HG03439 (cell line): Measurements from ENCODE around the gene FOXP2.

Experiments
- ATAC-seq: cut with Tn5 transposase; IDR thresholded peaks from one replicate; pipeline ENCODE4 v1.9.1; 2021; ENCODE audit warnings: mild to moderate bottlenecking, moderate library complexity; ENCODE audit not compliant: unreplicated experiment

The FOXP2 gene

GRCh38 chr7:114649689-114650088 lies 235.1 kb downstream of the FOXP2 start:
- no peak for ATAC-seq

DNA sequence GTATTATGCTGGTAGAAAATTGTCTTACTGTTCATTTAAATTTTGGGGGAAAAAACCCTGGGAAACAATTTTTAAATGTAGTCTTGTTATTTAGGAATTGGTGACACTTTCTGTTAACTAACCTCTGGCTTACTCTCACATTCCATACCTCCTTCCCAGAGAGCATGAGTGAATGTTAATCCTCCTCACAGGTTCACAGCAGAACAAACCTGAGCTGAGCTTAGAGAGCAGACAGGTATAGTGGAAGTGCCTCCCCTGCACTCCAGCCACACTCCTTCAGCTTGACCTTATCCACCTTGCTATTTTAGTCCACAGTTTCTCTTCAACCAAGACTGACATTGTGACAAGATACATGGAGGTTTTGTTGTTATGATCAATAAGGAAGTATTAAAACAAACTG lies 235.9 kb downstream of the FOXP2 start:
- no peak for ATAC-seq

- ATAC-seq: no peak
Measured at GRCh38 chr7:114652041-114652440, 237.4 kb downstream of the FOXP2 start.

DNA sequence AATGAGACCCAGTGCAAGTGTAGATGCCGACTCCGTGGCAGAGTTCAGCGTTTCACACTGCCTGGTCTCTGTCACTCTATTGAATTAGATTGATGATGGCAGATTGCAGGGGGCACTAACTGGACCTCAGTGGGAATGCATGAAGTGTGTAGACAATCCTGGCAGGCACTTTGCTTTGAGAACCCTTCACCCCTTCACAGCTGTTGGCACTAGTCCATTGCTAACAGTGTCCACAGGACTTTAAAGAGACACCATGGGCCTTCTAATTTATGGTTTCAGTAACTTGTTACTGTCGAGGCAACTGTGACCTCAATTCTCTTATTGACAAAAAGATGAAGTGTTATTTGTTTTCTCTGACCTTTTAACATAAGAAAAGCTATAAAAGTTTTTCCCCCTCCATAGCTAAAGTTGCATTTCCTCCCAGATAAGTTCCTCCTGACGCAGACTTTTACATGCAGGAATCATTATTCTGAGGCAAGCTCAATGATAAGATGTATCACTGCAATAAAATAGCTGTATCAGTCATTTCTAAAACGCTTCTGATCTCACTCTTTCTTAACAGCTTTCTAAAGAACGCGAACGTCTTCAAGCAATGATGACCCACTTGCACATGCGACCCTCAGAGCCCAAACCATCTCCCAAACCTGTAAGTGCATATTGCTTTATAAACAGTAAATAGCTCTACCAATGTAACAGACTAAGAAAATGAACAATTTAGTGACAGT lies 238.9 kb downstream of the FOXP2 start:
- no peak for ATAC-seq

DNA sequence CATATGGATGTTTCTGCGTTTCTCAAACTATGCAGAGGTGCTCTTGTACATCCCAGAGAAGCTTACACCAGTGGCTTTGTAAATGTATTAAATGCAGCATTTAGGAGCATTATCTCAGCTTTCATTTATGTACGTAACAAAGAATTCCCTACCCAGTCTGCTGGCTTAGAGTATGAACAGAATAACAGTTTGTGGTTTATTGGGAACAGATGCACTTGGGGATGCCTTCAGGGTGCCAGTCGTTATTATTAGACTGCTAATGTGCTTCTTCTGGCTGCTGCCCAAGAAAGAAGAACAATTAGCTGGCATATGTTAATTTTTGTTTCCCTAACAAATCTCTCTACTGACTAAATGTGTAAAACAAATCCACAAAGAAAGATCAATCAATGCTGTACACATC lies 241.9 kb downstream of the FOXP2 start:
- no peak for ATAC-seq

DNA sequence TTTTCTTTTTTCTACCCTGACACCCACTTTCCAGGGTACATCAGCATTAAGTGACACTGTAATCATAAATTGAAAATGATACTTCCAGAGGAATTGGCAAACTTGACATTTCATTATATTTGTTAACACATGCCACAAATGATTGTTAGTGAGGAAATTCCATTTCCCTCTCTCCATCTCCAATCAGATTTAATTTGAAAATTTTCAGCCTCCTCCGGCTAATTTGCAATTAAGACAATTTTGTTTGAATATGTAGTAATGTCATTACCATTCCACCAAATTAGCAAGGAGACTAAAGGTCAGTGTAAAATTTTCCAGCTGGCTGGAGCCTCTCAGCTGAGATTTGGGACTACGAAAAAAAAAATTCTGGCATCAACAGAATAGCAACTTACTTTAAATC lies 242.7 kb downstream of the FOXP2 start:
- no peak for ATAC-seq

DNA sequence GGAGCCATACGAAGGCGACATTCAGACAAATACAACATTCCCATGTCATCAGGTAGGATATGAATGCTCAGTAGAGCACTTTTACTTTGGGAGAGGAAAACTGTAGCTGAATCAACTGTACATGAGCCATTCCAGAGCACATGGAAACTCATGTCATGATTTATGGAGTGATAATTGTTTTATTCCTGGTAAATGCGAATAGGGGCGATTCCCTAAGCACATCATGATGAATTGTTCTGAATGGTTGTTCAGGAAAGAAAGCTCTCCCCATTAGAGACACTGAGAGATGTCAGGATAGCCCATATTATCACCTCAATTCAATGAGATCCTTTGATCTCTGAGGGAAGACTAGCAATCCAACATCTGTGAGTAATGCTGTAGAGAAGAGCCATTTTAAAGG lies 243.6 kb downstream of the FOXP2 start:
- no peak for ATAC-seq

DNA sequence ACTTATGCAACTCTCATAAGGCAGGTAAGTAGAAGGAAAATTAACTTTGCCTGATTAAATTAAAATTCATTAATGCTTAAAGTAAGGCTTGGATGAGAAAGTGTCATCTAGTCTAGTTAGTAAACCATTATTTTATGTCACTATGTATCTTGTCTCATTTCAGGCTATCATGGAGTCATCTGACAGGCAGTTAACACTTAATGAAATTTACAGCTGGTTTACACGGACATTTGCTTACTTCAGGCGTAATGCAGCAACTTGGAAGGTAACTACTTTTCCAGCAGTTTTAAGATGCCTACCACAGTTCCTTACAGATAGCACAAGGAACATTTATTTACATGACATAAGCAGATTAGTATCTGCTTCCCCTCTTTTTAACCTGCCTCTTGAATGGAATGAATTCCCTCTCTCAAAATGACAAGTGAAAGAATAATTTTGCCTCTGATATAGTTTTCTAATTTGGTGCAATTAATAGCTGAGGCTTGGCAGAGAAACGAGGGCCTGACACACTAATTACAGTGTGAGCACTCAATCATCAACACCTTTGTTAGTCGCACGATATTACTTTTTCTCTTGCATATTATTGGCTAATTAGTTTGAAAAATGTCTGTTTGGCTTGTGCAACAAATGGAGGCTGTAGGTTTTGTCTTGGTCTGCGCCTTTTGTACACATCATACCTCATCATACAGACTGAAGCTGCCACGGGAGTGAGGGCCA lies 245.0 kb downstream of the FOXP2 start:
- ATAC-seq: no peak

DNA sequence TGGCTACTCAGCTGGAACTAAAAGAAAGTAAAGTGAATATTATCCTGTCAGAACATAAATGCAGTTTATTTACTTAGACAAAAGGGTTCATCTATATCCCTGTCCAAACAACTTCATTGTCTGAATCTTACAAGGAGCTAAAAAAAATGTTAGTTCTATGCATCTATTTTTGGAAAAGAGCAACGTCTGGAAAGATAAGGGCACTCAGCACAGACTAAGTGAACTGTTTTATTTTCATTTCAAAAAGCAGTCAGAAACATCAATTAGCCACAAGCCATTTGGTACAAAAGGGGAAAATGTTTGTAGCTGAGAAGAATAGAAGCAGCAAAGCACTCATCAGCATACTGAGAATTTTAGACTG lies 245.5 kb downstream of the FOXP2 start:
- no peak for ATAC-seq

- ATAC-seq: no peak
Measured at GRCh38 chr7:114660753-114661152, 246.1 kb downstream of the FOXP2 start.

GRCh38 chr7:114662002-114662677 lies 247.5 kb downstream of the FOXP2 start:
- ATAC-seq: no peak

DNA sequence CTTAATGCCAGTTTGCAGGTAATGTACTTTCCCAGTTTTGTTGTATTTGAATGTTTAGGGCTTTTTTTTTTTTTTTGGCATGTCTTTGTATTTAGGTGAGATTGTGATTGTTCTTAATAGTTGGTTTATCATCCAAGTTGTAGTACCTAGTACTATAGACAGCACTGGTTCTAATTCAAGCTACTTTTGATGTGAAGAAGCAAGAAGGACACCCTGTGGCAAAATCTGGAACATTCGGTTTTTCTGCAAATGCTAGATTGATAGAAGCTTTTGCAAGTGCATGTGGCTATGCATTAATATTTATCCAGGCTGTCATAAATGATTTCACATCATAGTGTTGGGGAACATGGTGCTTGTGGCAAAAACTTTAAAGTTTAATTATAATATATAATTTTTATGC lies 248.9 kb downstream of the FOXP2 start:
- ATAC-seq: peak; percentile 53

DNA sequence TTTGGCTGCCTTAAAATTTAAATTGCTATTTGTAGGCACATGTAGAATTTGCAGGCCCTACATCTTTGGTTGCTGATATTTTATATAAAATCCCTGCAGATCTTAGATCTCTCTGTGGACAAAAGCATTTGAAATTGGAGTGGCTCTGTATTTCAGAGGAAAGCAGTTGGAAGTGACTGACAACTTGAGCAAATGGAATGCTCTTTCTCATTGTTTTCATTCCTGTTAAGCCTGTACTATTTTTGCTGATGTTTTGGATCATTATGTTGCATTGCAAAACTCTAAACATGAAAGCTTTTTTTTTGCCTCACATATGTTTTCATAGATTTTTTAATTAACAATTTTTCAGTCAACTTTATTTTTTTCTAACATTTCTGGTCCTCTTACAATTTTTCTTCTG lies 256.1 kb downstream of the FOXP2 start:
- ATAC-seq: no peak

- no peak for ATAC-seq
Measured at GRCh38 chr7:114671563-114672123, 257.0 kb downstream of the FOXP2 start.

DNA sequence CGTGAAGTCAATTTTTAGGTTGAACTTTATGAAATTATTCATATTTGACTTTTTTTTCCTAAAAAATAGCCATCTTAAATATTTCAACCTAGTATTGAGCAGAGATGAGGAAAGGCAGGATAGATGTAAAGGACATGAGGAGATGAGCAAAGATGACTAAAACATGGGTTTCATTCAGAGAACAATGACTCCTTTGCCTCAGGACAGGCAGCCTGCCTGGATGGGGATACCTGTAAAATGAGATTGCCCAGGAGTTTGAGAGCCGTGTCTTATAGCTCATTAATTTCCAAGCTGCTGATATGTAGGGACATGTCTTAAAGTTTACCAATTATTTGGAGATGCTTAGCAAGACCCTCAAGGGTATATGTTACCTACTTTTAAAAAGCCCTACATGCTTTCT lies 263.5 kb downstream of the FOXP2 start:
- no peak for ATAC-seq

DNA sequence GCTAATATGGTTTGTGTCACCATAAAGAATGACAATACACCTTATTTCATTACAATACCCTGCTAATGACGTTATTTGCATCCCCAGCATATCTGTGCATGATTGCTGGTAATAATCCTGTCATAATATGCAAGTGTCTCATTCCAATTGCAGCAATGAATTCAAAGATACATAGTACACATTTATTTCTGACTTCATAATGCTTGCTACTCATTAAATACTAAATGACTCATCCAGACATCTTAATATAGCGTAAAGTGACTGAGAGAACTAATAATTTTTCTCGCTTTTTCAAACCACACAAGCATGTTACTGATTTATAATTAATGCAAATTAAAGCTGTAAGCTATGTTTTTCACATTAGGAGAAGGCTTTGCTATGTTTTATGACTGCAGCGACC lies 272.6 kb downstream of the FOXP2 start:
- ATAC-seq: no peak

DNA sequence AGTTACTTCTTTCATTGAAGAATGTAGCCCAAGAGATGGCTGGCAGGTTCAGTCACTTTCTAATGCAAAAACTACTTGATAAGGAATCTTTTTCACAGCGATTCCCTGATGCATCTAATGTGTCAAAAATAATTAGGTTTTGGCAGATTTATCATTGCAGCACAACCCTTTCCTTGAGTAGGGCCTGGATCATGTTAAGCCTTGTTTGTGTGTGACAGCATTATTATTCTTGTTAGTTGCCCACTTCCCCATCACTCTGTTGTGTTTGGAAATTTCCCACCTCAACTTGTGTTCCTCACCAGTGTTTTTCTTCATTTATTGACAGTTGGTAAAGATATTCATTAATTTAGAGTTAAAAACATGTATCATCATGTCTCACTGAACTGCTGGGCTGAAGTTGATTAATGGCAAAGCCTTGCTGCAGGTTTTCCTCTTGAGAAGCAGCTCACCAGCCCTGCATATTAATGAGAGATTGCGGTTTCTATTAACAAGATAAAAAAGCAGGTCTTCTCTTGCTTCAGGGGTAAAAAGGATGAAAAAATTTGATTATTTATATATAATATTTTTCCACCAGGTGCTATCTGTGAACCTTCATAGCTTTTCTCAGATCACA lies 273.9 kb downstream of the FOXP2 start:
- no peak for ATAC-seq

DNA sequence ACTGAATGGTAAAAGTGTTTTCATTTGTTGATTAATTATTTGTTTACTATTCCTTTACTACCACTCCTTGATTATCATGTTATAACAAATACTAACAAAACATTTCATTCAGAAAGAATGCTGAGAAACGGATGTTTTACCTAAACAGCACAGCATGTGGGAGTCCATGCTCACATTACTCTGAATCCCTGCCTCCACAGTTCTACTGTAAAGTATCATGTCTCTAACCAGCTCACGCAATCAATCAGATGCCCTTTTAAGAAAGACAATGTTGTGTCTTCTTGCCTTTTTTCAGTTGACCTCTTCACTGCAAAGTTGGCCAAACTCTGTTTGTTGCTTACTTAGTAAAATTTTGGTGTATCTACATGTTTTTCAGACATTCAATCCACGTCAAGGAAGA lies 274.8 kb downstream of the FOXP2 start:
- no peak for ATAC-seq

- ATAC-seq: no peak
Measured at GRCh38 chr7:114691605-114692004, 277.0 kb downstream of the FOXP2 start.

DNA sequence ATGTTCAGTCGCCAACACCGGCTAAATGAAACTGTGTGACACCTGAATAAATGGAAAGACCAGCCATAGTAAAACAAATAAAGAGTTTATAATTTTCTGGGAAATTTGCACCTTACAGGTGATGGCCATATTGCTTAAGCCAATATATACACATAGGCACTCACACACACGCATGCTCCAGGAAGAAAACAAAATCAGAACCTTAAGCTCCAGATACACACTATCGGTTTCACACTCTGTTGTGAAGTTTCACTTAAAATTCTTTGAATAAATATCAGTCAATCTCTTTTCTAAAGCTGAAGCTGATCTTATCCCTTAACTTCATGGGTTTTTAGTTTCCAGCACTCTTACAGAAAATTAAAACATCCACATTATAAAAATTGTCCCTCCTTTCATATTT lies 280.6 kb downstream of the FOXP2 start:
- no peak for ATAC-seq

- ATAC-seq: no peak
Measured at GRCh38 chr7:114700247-114700928, 285.8 kb downstream of the FOXP2 start.
